Smooth muscle cell (in vitro differentiated cells): Measurements from ENCODE around the gene CCDC185. TPM values are rescaled to one million over a fixed set of nuclear protein-coding genes. Genes with fewer than 3 reads are reported as not detected.

Source experiments
- DNase-seq: peaks from one replicate; lab custom pipeline; 2025; ENCODE audit not compliant: unreplicated experiment; lab: John Stamatoyannopoulos, UW
- H2AFZ ChIP-seq: fragments of 200-600 bp; sonication (generic); 2 replicates; pipeline ENCODE4 v1.6.0; 2016; ENCODE audit warnings: antibody characterized with exemption, low read depth, mild to moderate bottlenecking
- H3F3A ChIP-seq: fragments of 200-600 bp; sonication (generic); 2 replicates; pipeline ENCODE4 v1.6.0; 2017; ENCODE audit warnings: antibody characterized with exemption, low read depth
- H3K27ac ChIP-seq: fragments of 200-600 bp; sonication (generic); 2 replicates; pipeline ENCODE4 v1.5.1; 2016; ENCODE audit warnings: low read depth, mild to moderate bottlenecking
- H3K27me3 ChIP-seq: fragments of 200-600 bp; sonication (generic); 2 replicates; pipeline ENCODE4 v1.6.1; 2016; ENCODE audit warnings: low read depth, mild to moderate bottlenecking
- H3K36me3 ChIP-seq: fragments of 200-600 bp; sonication (generic); 2 replicates; pipeline ENCODE4 v1.5.1; 2016; ENCODE audit warnings: low read depth
- H3K4me1 ChIP-seq: fragments of 200-600 bp; sonication (generic); 2 replicates; pipeline ENCODE4 v1.5.1; 2016; ENCODE audit warnings: low read depth
- H3K4me2 ChIP-seq: fragments of 200-600 bp; sonication (generic); 2 replicates; pipeline ENCODE4 v1.6.0; 2016; ENCODE audit warnings: mild to moderate bottlenecking
- H3K4me3 ChIP-seq: fragments of 200-600 bp; sonication (generic); 2 replicates; pipeline ENCODE4 v1.5.1; 2016; ENCODE audit warnings: mild to moderate bottlenecking
- H3K79me2 ChIP-seq: fragments of 200-600 bp; sonication (generic); 2 replicates; pipeline ENCODE4 v1.6.0; 2016; ENCODE audit warnings: low read depth, mild to moderate bottlenecking
- H3K9ac ChIP-seq: fragments of 200-600 bp; sonication (generic); 2 replicates; pipeline ENCODE4 v1.6.0; 2016; ENCODE audit warnings: low read depth
- H3K9me3 ChIP-seq: fragments of 200-600 bp; sonication (generic); replicated peaks from 2 replicates; pipeline ENCODE4 v1.5.1; 2016; ENCODE audit warnings: low read depth
- H4K20me1 ChIP-seq: fragments of 200-600 bp; sonication (generic); 2 replicates; pipeline ENCODE4 v1.6.0; 2016; ENCODE audit warnings: low read depth
- WGBS: methylation state at CpG from one replicate; pipeline ENCODE4 v1.1.7; 2016; ENCODE audit warnings: low lambda C conversion rate; 5-methylcytosine and 5-hydroxymethylcytosine counted together
- polyA plus RNA-seq: library from polyadenylated mRNA; unstranded; fragments of >200 nt; fragmentation: Nextera tagmentation; extraction: Ambion mirVana; gene quantifications from 2 replicates; pipeline ENCODE4 v1.2.1, GENCODE V29; 2016
- total RNA-seq: library from RNA; depleted of rRNA; stranded (reverse); fragments of >200 nt; gene quantifications from 2 replicates; pipeline ENCODE4 v1.2.3, GENCODE V29; 2014
- TF ChIP-seq, protein P1 (sequence below): fragments of 200-600 bp; sonication (generic); IDR thresholded peaks from 2 replicates; pipeline ENCODE4 v1.5.1; 2017; ENCODE audit warnings: borderline replicate concordance, mild to moderate bottlenecking, antibody characterized with exemption; ENCODE audit not compliant: insufficient read depth, poor library complexity, severe bottlenecking

Gene CCDC185
- total and polyA plus RNA-seq, 2 experiments from 2014 or later: not detected

DNA sequence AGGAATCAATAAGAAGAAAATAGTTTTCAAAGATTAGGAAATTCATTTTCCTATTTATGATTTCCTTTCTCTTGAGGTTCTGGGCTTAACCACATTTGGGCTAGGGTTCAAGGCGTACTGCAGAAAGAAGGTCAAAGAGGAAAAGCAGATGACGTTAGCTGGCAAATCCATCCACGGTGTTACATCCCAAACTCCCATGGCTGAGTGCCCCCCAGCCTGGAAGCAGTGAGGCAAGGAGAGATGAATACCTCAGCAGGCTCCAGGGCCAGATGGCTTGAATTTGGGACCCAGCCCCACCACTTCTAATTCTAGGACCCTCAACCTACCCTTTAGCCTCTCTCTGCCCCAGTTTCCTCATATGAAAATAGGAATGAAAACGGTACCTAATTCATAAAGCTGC is 46.9 kb upstream of the CCDC185 start:
- Histone ChIP-seq H3K79me2 (no peaks in the 10 kb centered on the region), H3K27me3 (no peaks in the 10 kb centered on the region), H3K27ac (no peak overlapping the region), H3F3A (no peaks in the 10 kb centered on the region), H3K4me1 (peaks cover 1% of the 10 kb centered on the region), H3K9me3 (no peaks in the 10 kb centered on the region), H3K4me3 (no peak overlapping the region), H3K9ac (no peak overlapping the region), H3K4me2 (no peak overlapping the region), H4K20me1 (no peaks in the 10 kb centered on the region), H3K36me3 (no peaks in the 10 kb centered on the region), H2AFZ (no peak overlapping the region)
- DNase-seq: no peak
- WGBS: 97% methylated on average over 4 of the region's 4 CpGs
- TF ChIP-seq, protein P1, sequence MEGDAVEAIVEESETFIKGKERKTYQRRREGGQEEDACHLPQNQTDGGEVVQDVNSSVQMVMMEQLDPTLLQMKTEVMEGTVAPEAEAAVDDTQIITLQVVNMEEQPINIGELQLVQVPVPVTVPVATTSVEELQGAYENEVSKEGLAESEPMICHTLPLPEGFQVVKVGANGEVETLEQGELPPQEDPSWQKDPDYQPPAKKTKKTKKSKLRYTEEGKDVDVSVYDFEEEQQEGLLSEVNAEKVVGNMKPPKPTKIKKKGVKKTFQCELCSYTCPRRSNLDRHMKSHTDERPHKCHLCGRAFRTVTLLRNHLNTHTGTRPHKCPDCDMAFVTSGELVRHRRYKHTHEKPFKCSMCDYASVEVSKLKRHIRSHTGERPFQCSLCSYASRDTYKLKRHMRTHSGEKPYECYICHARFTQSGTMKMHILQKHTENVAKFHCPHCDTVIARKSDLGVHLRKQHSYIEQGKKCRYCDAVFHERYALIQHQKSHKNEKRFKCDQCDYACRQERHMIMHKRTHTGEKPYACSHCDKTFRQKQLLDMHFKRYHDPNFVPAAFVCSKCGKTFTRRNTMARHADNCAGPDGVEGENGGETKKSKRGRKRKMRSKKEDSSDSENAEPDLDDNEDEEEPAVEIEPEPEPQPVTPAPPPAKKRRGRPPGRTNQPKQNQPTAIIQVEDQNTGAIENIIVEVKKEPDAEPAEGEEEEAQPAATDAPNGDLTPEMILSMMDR: no peak

DNA sequence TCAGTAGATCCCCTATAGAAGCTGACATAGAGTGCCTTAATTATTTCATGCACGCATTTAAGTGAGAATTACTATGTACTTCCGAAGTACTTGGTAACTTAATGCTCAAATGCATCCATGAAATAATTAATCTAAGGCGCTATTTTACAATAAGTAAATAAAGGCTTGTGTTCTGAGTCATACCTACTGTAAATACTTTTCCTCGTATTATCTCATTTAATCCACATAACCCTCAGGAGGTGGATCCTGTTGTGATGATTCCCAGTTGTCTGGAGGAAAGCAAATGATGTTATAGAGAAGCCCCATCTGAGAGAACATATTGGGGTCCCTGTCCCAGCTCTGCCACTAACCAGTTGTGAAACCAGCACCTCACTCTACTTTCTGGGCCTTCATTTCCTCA is 45.6 kb upstream of the CCDC185 start:
- DNase-seq: no peak
- no peaks in the 10 kb centered on the region for H4K20me1 ChIP-seq
- H3K9me3 ChIP-seq: no peaks in the 10 kb centered on the region
- no peak overlapping the region for H3K27ac ChIP-seq
- H3F3A ChIP-seq: no peaks in the 10 kb centered on the region
- no peak overlapping the region for H3K4me2 ChIP-seq
- WGBS: 75% methylated on average over 4 of the region's 4 CpGs
- no peak overlapping the region for H2AFZ ChIP-seq
- peaks cover 9% of the 10 kb centered on the region for H3K27me3 ChIP-seq
- H3K4me3 ChIP-seq: no peak overlapping the region
- H3K9ac ChIP-seq: no peak overlapping the region
- TF ChIP-seq, protein P1: no peak
- no peaks in the 10 kb centered on the region for H3K79me2 ChIP-seq
- H3K36me3 ChIP-seq: no peaks in the 10 kb centered on the region
- H3K4me1 ChIP-seq: no peaks in the 10 kb centered on the region

DNA sequence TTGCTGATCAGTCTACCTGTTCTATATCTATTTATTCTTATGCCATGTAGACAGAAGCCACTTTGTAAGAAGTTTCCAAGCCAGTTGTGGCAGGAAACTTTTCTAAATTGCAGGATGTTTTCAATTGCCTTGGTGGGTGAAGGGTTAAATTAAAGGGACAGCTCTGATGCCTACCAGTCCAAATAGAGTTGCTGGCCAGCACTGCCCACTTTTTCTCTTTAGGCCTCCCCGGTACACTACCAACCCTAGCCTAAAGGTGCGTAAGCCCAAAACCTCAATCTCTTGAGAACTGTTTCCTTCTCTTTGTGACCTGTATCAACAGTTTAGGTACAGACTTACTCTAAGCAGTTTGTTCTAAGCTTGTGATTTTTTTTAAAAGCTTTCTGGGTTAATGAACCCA is 44.8 kb upstream of the CCDC185 start:
- Histone ChIP-seq H3K4me3 (no peak overlapping the region), H3K36me3 (no peaks in the 10 kb centered on the region), H3K27ac (no peak overlapping the region), H3K4me1 (no peaks in the 10 kb centered on the region), H3K9me3 (no peaks in the 10 kb centered on the region), H3K9ac (no peak overlapping the region), H2AFZ (no peak overlapping the region), H3F3A (no peaks in the 10 kb centered on the region), H4K20me1 (no peaks in the 10 kb centered on the region), H3K79me2 (no peaks in the 10 kb centered on the region), H3K27me3 (peaks cover 18% of the 10 kb centered on the region), H3K4me2 (no peak overlapping the region)
- WGBS: 74% methylated on average over 2 of the region's 2 CpGs
- TF ChIP-seq, protein P1: no peak
- DNase-seq: no peak

DNA sequence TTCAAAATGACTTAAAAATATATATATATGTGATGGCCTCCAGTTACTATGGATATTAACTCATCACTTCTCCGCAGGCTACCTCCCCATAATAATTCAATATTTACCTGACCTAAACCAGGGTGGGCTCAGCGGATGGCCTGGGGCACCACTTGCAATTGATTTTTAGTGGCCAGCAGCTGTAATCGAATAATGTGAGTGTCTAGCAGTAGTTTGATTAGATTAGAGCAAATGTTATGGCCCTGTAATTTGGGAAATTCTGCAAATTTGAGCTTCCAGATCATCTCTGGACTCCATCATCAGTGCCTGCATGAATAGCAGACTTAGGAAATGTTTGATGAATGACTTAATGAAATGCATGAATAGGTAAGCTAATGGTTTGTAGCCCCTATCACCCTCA is 44.0 kb upstream of the CCDC185 start:
- no peaks in the 10 kb centered on the region for H3K79me2 ChIP-seq
- no peak overlapping the region for H3K9ac ChIP-seq
- no peak overlapping the region for H2AFZ ChIP-seq
- no peak overlapping the region for H3K4me3 ChIP-seq
- H3F3A ChIP-seq: no peaks in the 10 kb centered on the region
- no peaks in the 10 kb centered on the region for H4K20me1 ChIP-seq
- DNase-seq: no peak
- H3K27me3 ChIP-seq: peaks cover 26% of the 10 kb centered on the region
- over 99% methylated on average over 3 of the region's 3 CpGs for WGBS
- H3K4me1 ChIP-seq: no peaks in the 10 kb centered on the region
- no peaks in the 10 kb centered on the region for H3K36me3 ChIP-seq
- no peaks in the 10 kb centered on the region for H3K9me3 ChIP-seq
- TF ChIP-seq, protein P1: no peak
- no peak overlapping the region for H3K27ac ChIP-seq
- H3K4me2 ChIP-seq: no peak overlapping the region
